ENCODE results near the gene KIF4B.

GRCh38 chr5:154995679-154996078 lies 17.9 kb upstream of the KIF4B start:
- TF ChIP-seq, protein P1, sequence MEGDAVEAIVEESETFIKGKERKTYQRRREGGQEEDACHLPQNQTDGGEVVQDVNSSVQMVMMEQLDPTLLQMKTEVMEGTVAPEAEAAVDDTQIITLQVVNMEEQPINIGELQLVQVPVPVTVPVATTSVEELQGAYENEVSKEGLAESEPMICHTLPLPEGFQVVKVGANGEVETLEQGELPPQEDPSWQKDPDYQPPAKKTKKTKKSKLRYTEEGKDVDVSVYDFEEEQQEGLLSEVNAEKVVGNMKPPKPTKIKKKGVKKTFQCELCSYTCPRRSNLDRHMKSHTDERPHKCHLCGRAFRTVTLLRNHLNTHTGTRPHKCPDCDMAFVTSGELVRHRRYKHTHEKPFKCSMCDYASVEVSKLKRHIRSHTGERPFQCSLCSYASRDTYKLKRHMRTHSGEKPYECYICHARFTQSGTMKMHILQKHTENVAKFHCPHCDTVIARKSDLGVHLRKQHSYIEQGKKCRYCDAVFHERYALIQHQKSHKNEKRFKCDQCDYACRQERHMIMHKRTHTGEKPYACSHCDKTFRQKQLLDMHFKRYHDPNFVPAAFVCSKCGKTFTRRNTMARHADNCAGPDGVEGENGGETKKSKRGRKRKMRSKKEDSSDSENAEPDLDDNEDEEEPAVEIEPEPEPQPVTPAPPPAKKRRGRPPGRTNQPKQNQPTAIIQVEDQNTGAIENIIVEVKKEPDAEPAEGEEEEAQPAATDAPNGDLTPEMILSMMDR (IDR thresholded peaks at IDR 0.05): no peak
- TF ChIP-seq POLR2AphosphoS5 (IDR thresholded peaks at IDR 0.05) (no peak), EP300 (IDR thresholded peaks at IDR 0.05) (no peak)
